Heart left ventricle (tissue), 13 donors: ENCODE measurements around the gene MBP.

ENCODE experiments used
- POLR2A ChIP-seq, 2 donors: fragments of 450-650 bp; IDR thresholded peaks; one replicate each; pipeline ENCODE4 v1.6.1; 2017; ENCODE audit warnings: antibody characterized with exemption in 2 of 2, mild to moderate bottlenecking in 2 of 2, moderate library complexity in 2 of 2
- TF ChIP-seq, protein P1 (sequence below), 12 donors: fragments of 200-600 bp; sonication (generic) in 4 of 12; IDR thresholded peaks; one replicate each; pipeline versions ENCODE4 v1.5.0 to v1.8.0; 2018 to 2022; ENCODE audit warnings: antibody characterized with exemption in 12 of 12, mild to moderate bottlenecking in 5 of 12
- donor health status: ischemic (EF 13 %, LVEDD 7.1; RV severe dilation, severe dysfunction).
- donor health status: DM: no; HTN: yes; CAD: no.
- donor health status: DM: no; HTN: no; CAD: no.
- donor health status: ischemic (EF 25% LVEDD 6.9; RV normal size, moderate dysfunction).
- donor health status: ischemic (EF 25% LVEDD 5.7; RV mildly dilated, moderate dysfunction).
- donor health status: ischemic (EF 35%, LVEDD 5.7; RV mildly dilated, moderate dysfunction).
- donor health status: nonischemic (EF 11% LVEDD 7.7; RV severe dilation, severe dysfunction).
- donor health status: DM: yes; HTN: yes; CAD: no.
- donor health status: PGD.
- donor health status: ischemic (EF 29% LVEDD 5.4; RV normal size, mild dysfunction).
- donor health status: nonischemic (EF 23%, LVEDD 6.1; RV moderate dilation, normal function).

DNA sequence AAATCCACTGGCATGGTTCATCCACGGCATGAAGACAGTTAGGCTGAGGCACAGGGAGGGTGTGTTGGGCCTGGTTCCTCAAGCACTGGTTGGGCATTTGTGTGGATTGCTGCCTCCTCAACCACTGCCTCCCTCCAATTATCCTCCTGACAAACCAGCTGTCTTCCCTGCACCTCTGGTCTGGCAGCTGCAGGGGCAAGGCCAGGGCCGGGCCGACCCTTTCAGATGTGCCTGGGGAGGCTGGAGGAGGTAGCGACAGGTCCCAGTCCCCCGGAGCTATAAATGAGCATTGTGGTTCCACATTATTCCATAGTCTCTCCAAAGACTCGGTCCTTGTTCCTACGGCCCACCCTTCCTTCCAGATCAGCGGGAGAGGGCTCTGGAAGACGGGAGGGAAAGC, 86.2 kb downstream of the MBP start:
- TF ChIP-seq, protein P1, sequence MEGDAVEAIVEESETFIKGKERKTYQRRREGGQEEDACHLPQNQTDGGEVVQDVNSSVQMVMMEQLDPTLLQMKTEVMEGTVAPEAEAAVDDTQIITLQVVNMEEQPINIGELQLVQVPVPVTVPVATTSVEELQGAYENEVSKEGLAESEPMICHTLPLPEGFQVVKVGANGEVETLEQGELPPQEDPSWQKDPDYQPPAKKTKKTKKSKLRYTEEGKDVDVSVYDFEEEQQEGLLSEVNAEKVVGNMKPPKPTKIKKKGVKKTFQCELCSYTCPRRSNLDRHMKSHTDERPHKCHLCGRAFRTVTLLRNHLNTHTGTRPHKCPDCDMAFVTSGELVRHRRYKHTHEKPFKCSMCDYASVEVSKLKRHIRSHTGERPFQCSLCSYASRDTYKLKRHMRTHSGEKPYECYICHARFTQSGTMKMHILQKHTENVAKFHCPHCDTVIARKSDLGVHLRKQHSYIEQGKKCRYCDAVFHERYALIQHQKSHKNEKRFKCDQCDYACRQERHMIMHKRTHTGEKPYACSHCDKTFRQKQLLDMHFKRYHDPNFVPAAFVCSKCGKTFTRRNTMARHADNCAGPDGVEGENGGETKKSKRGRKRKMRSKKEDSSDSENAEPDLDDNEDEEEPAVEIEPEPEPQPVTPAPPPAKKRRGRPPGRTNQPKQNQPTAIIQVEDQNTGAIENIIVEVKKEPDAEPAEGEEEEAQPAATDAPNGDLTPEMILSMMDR (IDR thresholded peaks at IDR 0.05) = no peak
- TF ChIP-seq POLR2A (IDR thresholded peaks at IDR 0.05) = no peak
